Pancreas (tissue), 10 donors: ENCODE measurements around the gene FLACC1. TPM values are rescaled to one million over a fixed set of nuclear protein-coding genes. Genes with fewer than 3 reads are reported as not detected.
"Not testable (repeated sequence)": the region's sequence is repeated elsewhere in the genome, so short reads cannot be mapped to it uniquely, and the experiment has no call there.

Source experiments
- ATAC-seq, 4 donors: fragments of 200-7000 bp; cut with Tn5 transposase; one replicate each; pipeline versions ENCODE4 v1.8.0 to v1.9.1; 2020; ENCODE audit warnings: mild to moderate bottlenecking in 4 of 4, moderate library complexity in 4 of 4
- DNase-seq, 6 donors: peaks; one replicate each; pipeline ENCODE4 v3.0.0-alpha.2; 2020
- FAIRE-seq: peaks from 2 replicates; lab custom pipeline; 2012; peaks lifted over from hg19 to GRCh38; lab: Jason Lieb, UNC
- H3K27ac ChIP-seq, 4 donors: fragments of 200-600 bp; sonication (generic); 1 replicate in 3 of 4; 2 replicates in 1 of 4; pipeline versions ENCODE4 v1.5.0 to v1.8.0; 2020
- H3K27me3 ChIP-seq, 4 donors: fragments of 200-600 bp; one replicate each; pipeline ENCODE4 v1.8.0; 2021
- H3K36me3 ChIP-seq, 3 donors: fragments of 200-600 bp; sonication (generic) in 1 of 3; one replicate each; pipeline versions ENCODE4 v1.5.0 to v1.8.0; 2020 to 2021
- H3K4me1 ChIP-seq, 3 donors: fragments of 200-600 bp; one replicate each; pipeline ENCODE4 v1.8.0; 2021
- H3K4me3 ChIP-seq, 4 donors: fragments of 200-600 bp; sonication (generic) in 2 of 4; one replicate each; pipeline versions ENCODE4 v1.5.0 to v1.8.0; 2020 to 2021
- H3K9me3 ChIP-seq, 4 donors: fragments of 200-600 bp; one replicate each; pipeline ENCODE4 v1.8.0; 2021
- WGBS, 2 donors: extraction: QIAGEN DNeasy Blood & Tissue Kit; methylation state at CpG; one replicate each; pipeline ENCODE4 v1.1.7; 2013; 5-methylcytosine and 5-hydroxymethylcytosine counted together
- intact Hi-C, 3 donors: fragments of 100-400 bp; cut with DNase I; formaldehyde crosslinking; loops; one replicate each; pipeline versions ENCODE4 v1.11.1 to v1.14.2; 2022
- polyA plus RNA-seq, 2 donors: library from polyadenylated mRNA; stranded (reverse); fragments of 200-250 nt; gene quantifications; one replicate each; pipeline ENCODE4 v1.2.3, GENCODE V29; 2013
- total RNA-seq, 6 donors: library from RNA; stranded (reverse); fragmentation: NEBNext Ultra II Directional in 4 of 6; extraction: Animal tissue kit (Norgen Biotek cat#: 25700) in 4 of 6; gene quantifications; one replicate each; pipeline versions ENCODE4 v1.2.1 to v1.2.4, GENCODE V29; 2021 to 2023
- TF ChIP-seq, protein P1 (sequence below), 4 donors: fragments of 200-600 bp; sonication (generic) in 3 of 4; IDR thresholded peaks; one replicate each; pipeline versions ENCODE4 v1.5.0 to v1.8.0; 2021; ENCODE audit warnings: antibody characterized with exemption in 4 of 4
- donor health status: healthy with polysubstance abuse.
- donor health status: DM: no; HTN: no; CAD: no; lungs with moderate emphysema.
- donor health status: DM: no; HTN: no; CAD: no.
- donor health status: control.
- donor health status: control.
- donor health status: Bipolar disorder and iron deficiency.
- donor health status: DM: yes; HTN: yes; CAD: no.
- donor health status: DM: no; HTN: no; CAD: no.
- donor health status: DM: no; HTN: no; CAD: no.
- donor health status: DM: yes; HTN: yes; CAD: no.

Gene FLACC1
- total and polyA plus RNA-seq, 8 donors, result 0.28 to 1.2 (median 0.53) TPM

DNA sequence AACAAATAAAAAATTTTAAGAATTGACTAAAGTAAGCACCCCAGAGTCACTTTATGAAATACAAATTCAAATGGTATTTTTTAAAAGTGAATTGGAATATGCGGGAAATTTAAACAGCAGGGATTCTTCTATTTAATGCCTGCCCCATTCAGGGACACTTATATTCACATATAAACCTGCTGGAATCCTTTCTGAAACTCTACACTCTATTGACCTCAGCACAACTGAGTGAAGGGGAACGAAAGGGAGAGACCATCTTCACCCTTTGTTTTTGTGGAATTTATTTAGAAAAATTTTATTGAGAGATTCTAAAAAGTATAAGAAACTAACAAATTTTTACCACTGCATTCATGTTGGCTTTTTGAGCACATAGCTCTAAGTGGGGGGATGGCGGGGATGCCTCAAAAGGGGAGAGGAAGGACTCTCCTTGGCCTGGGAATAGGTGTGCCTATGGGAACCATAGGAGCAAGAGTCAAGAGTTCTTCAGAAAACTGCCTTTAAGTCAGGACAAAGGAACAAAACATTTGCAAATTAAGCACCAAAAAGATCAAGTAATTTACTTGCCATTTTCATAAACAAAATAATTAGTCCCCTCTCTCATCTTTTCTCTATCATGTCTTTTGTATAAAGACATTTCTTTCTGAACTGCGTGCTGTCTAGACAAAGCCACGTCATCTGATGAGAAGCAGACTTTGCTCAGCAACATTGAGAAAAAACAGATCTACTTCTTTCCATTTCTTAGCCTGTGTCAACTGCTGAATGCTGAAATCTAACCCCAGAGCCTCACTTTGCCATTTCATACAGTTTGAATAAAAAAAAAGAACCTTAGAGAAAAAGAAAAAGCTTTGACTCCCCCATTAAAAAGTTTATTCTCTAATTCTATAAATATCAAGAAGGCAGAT, 21.6 kb upstream of the FLACC1 start:
- H3K9me3 ChIP-seq, result no peaks in the 10 kb centered on the region
- ATAC-seq (no peak), DNase-seq (no peak), FAIRE-seq (peak; percentile 45)
- 90 to 91% methylated on average over 5 of the region's 5 CpGs for WGBS, 2 donors
- peaks cover 0 to 35% (median 5%) of the 10 kb centered on the region in 3 donors for H3K36me3 ChIP-seq
- H3K4me3 ChIP-seq, result no peak overlapping the region
- TF ChIP-seq, protein P1, sequence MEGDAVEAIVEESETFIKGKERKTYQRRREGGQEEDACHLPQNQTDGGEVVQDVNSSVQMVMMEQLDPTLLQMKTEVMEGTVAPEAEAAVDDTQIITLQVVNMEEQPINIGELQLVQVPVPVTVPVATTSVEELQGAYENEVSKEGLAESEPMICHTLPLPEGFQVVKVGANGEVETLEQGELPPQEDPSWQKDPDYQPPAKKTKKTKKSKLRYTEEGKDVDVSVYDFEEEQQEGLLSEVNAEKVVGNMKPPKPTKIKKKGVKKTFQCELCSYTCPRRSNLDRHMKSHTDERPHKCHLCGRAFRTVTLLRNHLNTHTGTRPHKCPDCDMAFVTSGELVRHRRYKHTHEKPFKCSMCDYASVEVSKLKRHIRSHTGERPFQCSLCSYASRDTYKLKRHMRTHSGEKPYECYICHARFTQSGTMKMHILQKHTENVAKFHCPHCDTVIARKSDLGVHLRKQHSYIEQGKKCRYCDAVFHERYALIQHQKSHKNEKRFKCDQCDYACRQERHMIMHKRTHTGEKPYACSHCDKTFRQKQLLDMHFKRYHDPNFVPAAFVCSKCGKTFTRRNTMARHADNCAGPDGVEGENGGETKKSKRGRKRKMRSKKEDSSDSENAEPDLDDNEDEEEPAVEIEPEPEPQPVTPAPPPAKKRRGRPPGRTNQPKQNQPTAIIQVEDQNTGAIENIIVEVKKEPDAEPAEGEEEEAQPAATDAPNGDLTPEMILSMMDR (IDR thresholded peaks at IDR 0.05), result no peak
- no peak overlapping the region for H3K27ac ChIP-seq
- H3K4me1 ChIP-seq, result no peaks in the 10 kb centered on the region
- H3K27me3 ChIP-seq, result no peaks in the 10 kb centered on the region
- intact Hi-C loops, result no loop called here

GRCh38 chr2:201377218-201377617, 20.1 kb upstream of the FLACC1 start:
- peaks cover 0 to 26% (median 5%) of the 10 kb centered on the region in 3 donors for H3K36me3 ChIP-seq
- ATAC-seq (no peak), DNase-seq (no peak), FAIRE-seq (no peak)
- intact Hi-C loops, result no loop called here
- 91 to 96% methylated on average over 3 of the region's 3 CpGs for WGBS, 2 donors
- H3K9me3 ChIP-seq, result no peaks in the 10 kb centered on the region
- no peak overlapping the region for H3K27ac ChIP-seq
- H3K4me3 ChIP-seq, result no peak overlapping the region
- no peaks in the 10 kb centered on the region for H3K4me1 ChIP-seq
- TF ChIP-seq, protein P1 (IDR thresholded peaks at IDR 0.05), result no peak
- no peaks in the 10 kb centered on the region for H3K27me3 ChIP-seq

DNA sequence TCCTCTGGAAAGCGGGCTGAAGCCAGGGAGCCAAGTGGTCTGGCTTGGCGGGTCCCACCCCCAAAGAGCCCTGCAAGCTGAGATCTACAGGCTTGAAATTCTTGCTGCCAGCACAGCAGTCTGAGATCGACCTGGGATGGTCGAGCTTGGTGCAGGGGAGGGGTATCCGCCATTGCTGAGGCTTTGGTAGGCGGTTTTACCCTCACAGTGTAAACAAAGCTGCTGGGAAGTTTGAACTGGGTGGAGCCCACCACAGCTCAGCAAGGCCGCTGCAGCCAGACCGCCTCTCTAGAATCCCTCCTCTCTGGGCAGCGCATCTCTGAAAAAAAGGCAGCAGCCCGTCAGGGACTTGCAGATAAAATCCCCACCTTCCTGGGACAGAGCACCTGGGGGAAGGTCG, 12.6 kb upstream of the FLACC1 start:
- intact Hi-C loops, result no loop called here
- H3K4me3 ChIP-seq, result no peak overlapping the region
- H3K27me3 ChIP-seq, result no peaks in the 10 kb centered on the region
- WGBS, 2 donors, result 90 to 94% methylated on average over 11 of the region's 11 CpGs
- peaks cover 0 to 3% (median 0%) of the 10 kb centered on the region in 3 donors for H3K36me3 ChIP-seq
- H3K9me3 ChIP-seq, result peaks cover 0 to 4% (median 0%) of the 10 kb centered on the region in 4 donors
- FAIRE-seq, result no peak
- DNase-seq, result no peak
- TF ChIP-seq, protein P1 (IDR thresholded peaks at IDR 0.05), result no peak
- no peaks in the 10 kb centered on the region for H3K4me1 ChIP-seq
- no peak overlapping the region for H3K27ac ChIP-seq
- no peak for ATAC-seq

GRCh38 chr2:201369318-201369717, 12.2 kb upstream of the FLACC1 start:
- intact Hi-C loops, H3K4me3 ChIP-seq, H3K4me1 ChIP-seq, ATAC-seq, H3K27me3 ChIP-seq, H3K36me3 ChIP-seq, FAIRE-seq, H3K27ac ChIP-seq, DNase-seq, H3K9me3 ChIP-seq: not testable (repeated sequence)
- WGBS, 2 donors, result 92 to 99% methylated on average over 8 of the region's 8 CpGs

DNA sequence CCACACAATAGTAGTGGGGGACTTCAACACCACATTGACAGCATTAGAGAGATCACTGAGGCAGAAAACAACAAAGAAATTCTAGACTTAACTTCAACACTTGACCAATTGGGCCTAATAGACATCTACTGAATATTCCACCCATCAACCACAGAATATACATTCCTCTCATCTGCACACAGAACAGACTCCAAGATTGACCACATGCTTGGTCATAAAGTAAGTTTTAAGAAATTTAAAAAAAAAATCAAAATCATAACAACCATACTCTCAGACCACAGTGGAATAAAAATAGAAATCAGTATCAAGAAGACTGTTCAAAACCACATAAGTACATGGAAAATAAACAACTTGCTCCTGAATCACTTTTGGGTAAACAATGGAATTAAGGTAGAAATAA, 9.0 kb upstream of the FLACC1 start:
- TF ChIP-seq, protein P1 (IDR thresholded peaks at IDR 0.05), result no peak
- Histone ChIP-seq H3K27me3 (no peaks in the 10 kb centered on the region), H3K9me3 (peaks cover 0 to 4% (median 0%) of the 10 kb centered on the region in 4 donors), H3K27ac (no peak overlapping the region), H3K36me3 (peaks cover 0 to 3% (median 0%) of the 10 kb centered on the region in 3 donors), H3K4me3 (no peak overlapping the region), H3K4me1 (no peaks in the 10 kb centered on the region)
- intact Hi-C loops, result no loop called here
- ATAC-seq, result no peak
- DNase-seq, result no peak
- peak; percentile 5 for FAIRE-seq
